HepG2 (cell line): ENCODE data around the gene ACP7. TPM values are rescaled to one million over a fixed set of nuclear protein-coding genes. Genes with fewer than 3 reads are reported as not detected.

Source experiments
- RBM22 ChIP-seq: fragments of 200-400 bp; formaldehyde crosslinking; optimal IDR thresholded peaks from 2 replicates; pipeline ENCODE3; 2017; ENCODE audit warnings: mild to moderate bottlenecking, low read length, moderate library complexity
- polyA plus RNA-seq, 8 experiments: library from polyadenylated mRNA; depleted of rRNA in 3 of 8; stranded (reverse) in 7 of 8; unstranded in 1 of 8; fragments of >200 nt; fragmentation: Illumina TruSeq in 4 of 8; extraction: Trizol in 4 of 8; gene quantifications; 2 replicates each; pipeline versions ENCODE4 v1.2.1 to v1.2.3, GENCODE V29; 2011 to 2016; ENCODE audit warnings: low read depth in 4 of 8, missing spikeins in 1 of 8, mixed read lengths in 1 of 8; ENCODE audit not compliant: insufficient read depth in 1 of 8
- total RNA-seq, 5 experiments: library from RNA; depleted of rRNA; stranded (reverse); fragments of >200 nt; fragmentation: Illumina TruSeq; extraction: Trizol; gene quantifications; 2 replicates each; pipeline ENCODE4 v1.2.3, GENCODE V29; 2016; ENCODE audit warnings: low read depth in 1 of 5
- TF ChIP-seq, protein P1 (sequence below): sonication (generic); formaldehyde crosslinking; IDR thresholded peaks from 2 replicates; pipeline ENCODE4 v1.4.0; 2020; ENCODE audit warnings: mild to moderate bottlenecking, missing genetic modification reagents

Gene ACP7
- total and polyA plus RNA-seq, 2 of the 13 experiments (the other 11 are each of a cell fraction or from before 2014, with no cell fraction given): not detected

DNA sequence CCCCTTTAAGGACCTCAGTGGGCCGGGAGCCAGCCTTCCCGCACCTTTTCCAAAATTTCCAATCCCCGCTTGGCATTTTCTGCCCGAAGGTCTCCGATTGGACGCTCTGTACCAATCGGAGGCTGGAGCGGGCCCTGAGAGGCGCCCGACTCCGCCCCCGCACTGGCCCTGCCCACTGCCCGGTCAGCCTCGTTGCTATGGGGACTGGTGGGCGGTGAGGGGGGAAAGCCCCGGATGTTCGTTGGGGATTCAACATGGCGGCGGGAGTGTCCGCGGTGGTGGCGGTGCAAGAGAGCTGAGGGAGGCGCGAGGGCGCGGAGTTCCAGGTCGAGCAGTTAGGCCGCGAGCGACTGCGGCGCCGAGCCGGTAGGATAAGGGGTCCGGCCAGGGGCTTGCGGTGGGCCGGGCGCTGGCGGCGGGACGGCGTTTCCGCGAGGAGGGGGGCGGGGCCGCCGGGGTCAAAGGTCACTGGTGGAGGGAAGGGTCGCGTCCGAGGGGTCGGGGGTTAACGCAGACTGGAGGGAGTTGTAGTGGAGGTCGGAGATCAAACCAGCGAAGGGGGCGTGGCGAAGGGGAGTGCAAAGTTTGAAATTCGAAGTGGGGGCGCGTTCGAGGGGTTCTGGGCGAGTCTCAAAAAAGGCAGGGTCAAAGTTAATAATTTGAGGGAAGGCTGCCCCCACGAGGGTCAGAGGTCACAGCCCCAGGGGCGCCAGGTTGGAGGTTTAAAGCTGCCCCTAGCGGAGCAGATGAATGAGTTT lies 41.6 kb downstream of the ACP7 start, which contains the start of gene PAK4 (continued):
- TF ChIP-seq, protein P1, sequence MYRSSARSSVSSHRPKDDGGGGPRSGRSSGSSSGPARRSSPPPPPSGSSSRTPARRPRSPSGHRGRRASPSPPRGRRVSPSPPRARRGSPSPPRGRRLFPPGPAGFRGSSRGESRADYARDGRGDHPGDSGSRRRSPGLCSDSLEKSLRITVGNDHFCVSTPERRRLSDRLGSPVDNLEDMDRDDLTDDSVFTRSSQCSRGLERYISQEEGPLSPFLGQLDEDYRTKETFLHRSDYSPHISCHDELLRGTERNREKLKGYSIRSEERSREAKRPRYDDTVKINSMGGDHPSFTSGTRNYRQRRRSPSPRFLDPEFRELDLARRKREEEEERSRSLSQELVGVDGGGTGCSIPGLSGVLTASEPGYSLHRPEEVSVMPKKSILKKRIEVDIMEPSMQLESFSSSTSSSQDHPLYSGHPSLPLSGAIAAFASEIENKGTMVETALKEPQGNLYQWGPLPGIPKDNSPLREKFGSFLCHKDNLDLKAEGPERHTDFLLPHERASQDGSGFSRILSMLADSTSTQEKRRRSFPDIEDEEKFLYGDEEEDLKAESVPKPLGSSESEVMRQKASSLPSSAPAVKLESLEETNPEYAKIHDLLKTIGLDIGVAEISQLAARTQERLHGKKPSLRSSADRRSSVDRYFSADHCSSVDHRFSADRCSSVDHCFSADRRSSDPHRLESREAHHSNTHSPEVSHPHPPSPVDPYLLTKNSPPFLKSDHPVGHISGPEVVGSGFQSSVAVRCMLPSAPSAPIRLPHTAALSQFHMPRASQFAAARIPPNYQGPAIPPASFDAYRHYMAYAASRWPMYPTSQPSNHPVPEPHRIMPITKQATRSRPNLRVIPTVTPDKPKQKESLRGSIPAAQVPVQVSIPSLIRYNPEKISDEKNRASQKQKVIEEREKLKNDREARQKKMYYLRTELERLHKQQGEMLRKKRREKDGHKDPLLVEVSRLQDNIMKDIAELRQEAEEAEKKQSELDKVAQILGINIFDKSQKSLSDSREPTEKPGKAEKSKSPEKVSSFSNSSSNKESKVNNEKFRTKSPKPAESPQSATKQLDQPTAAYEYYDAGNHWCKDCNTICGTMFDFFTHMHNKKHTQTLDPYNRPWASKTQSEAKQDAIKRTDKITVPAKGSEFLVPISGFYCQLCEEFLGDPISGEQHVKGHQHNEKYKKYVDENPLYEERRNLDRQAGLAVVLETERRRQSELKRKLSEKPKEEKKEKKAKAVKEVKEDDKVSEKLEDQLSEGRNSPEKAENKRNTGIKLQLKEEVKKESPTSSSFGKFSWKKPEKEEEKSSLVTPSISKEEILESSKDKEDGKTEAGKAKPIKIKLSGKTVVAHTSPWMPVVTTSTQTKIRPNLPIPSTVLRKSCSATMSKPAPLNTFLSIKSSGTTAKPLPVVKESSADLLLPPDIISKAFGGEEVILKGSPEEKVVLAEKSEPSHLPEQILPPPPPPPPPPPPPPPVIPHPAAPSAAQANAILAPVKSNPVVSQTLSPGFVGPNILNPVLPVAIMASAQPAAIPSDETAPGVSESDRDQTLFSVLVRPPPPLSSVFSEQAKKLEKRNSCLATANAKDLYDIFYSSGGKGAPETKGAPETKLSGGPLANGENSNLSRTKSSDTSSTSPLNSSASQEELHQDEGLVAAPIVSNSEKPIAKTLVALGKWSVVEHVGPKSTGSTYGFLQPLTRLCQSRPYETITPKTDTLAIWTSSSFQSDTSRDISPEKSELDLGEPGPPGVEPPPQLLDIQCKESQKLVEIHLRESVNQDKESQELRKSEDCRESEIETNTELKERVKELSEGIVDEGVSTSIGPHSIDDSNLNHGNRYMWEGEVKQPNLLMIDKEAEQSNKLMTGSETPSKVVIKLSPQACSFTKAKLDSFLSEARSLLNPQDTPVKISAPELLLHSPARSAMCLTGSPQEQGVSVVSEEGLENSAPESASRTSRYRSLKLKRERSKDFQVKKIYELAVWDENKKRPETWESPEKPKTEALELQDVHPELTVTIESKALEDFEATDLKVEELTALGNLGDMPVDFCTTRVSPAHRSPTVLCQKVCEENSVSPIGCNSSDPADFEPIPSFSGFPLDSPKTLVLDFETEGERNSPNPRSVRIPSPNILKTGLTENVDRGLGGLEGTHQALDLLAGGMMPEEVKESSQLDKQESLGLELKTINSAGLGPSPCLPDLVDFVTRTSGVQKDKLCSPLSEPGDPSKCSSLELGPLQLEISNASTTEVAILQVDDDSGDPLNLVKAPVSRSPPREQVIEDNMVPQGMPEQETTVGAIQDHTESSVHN (CRISPR knock-in tag): no peak
- TF ChIP-seq RBM22: peak; percentile 88
